Panc1 (cell line): Measurements from ENCODE around the gene FLYWCH1. TPM values are rescaled to one million over a fixed set of nuclear protein-coding genes. Genes with fewer than 3 reads are reported as not detected.

Experiments
- ATAC-seq: fragments of 200-7000 bp; cut with Tn5 transposase; 2 replicates; pipeline ENCODE4 v1.9.1; 2020; ENCODE audit warnings: mild to moderate bottlenecking, moderate library complexity
- BruUV-seq: library from RNA; stranded (reverse); fragments of 400-500 nt; replicated peaks from 2 replicates; lab custom pipeline; 2021; lab: Mats Ljungman, UMichigan
- CTCF ChIA-PET: fragments of 300-600 bp; sonication (Branson Sonifier 250); formaldehyde crosslinking; loops from one replicate; lab custom pipeline; 2022; ENCODE audit warnings: antibody characterized with exemption; lab: Charles Lee
- POLR2A ChIA-PET: fragments of 300-600 bp; sonication (Branson Sonifier 250); formaldehyde crosslinking; loops from one replicate; lab custom pipeline; 2022; ENCODE audit warnings: antibody characterized with exemption; lab: Charles Lee
- DNase-seq: peaks from one replicate; pipeline ENCODE4 v3.0.0-alpha.2; 2010; ENCODE audit warnings: low read depth, low spot score
- H3K27ac ChIP-seq: 2 replicates; pipeline ENCODE4 v1.5.1; 2011; ENCODE audit warnings: mild to moderate bottlenecking, low read length, inconsistent platforms
- H3K27me3 ChIP-seq: fragments of 200-500 bp; sonication (Bioruptor generic); 2 replicates; pipeline ENCODE4 v1.6.0; 2014; ENCODE audit warnings: low read length, inconsistent platforms; ENCODE audit not compliant: control insufficient read depth, insufficient read depth
- H3K36me3 ChIP-seq: fragments of 200-500 bp; sonication (Bioruptor generic); 2 replicates; pipeline ENCODE4 v1.5.1; 2014; ENCODE audit warnings: inconsistent platforms, mild to moderate bottlenecking, low read length, moderate library complexity; ENCODE audit not compliant: control insufficient read depth, insufficient read depth
- H3K4me1 ChIP-seq: 2 replicates; pipeline ENCODE4 v1.5.1; 2011; ENCODE audit warnings: inconsistent platforms, mild to moderate bottlenecking, low read length, moderate library complexity; ENCODE audit not compliant: control insufficient read depth, insufficient read depth
- H3K4me3 ChIP-seq, 2 experiments: 2 replicates each; pipeline ENCODE4 v1.5.1; 2011 to 2012; ENCODE audit warnings: low read depth in 2 of 2, low read length in 2 of 2, mild to moderate bottlenecking in 2 of 2, inconsistent platforms in 1 of 2, moderate library complexity in 1 of 2
- H3K9me3 ChIP-seq: fragments of 200-500 bp; sonication (Bioruptor generic); 2 replicates; pipeline ENCODE4 v1.5.1; 2014; ENCODE audit warnings: low read depth, mild to moderate bottlenecking, inconsistent platforms, low read length, moderate library complexity; ENCODE audit not compliant: control insufficient read depth, insufficient read depth
- CTCF ChIP-seq: fragments of 450-650 bp; IDR thresholded peaks from 2 replicates; pipeline ENCODE4 v1.5.1; 2017; ENCODE audit warnings: mild to moderate bottlenecking
- POLR2AphosphoS5 ChIP-seq: IDR thresholded peaks from 2 replicates; pipeline ENCODE4 v1.6.1; 2012; ENCODE audit warnings: mild to moderate bottlenecking, low read depth, low read length, moderate library complexity
- REST ChIP-seq, 2 experiments: IDR thresholded peaks; 2 replicates each; pipeline ENCODE4 v1.6.1; 2011 to 2012; ENCODE audit warnings: low read depth in 2 of 2, control low read depth in 1 of 2, low read length in 1 of 2, mild to moderate bottlenecking in 1 of 2, moderate library complexity in 1 of 2; ENCODE audit not compliant: insufficient read depth in 1 of 2
- SIN3A ChIP-seq: IDR thresholded peaks from 2 replicates; pipeline ENCODE4 v1.6.1; 2012; ENCODE audit warnings: low read depth, mild to moderate bottlenecking, low read length, moderate library complexity, borderline replicate concordance; ENCODE audit not compliant: insufficient read depth
- TCF7L2 ChIP-seq: IDR thresholded peaks from 2 replicates; pipeline ENCODE4 v1.6.1; 2011; ENCODE audit warnings: mild to moderate bottlenecking, low read depth, low read length, inconsistent platforms
- in situ Hi-C: cut with HindIII; loops from 2 replicates; pipeline ENCODE4 v1.10.0; 2016; ENCODE audit warnings: low sequenced_read_pairs, low pct_unique_long_range_greater_than_20kb
- intact Hi-C: fragments of 100-400 bp; cut with micrococcal nuclease; formaldehyde crosslinking; loops from one replicate; pipeline ENCODE4 v1.10.0; 2022; ENCODE audit not compliant: unreplicated experiment
- total RNA-seq: library from RNA; stranded (reverse); gene quantifications from one replicate; pipeline ENCODE4 v1.2.1, GENCODE V29; 2021; ENCODE audit not compliant: unreplicated experiment

Gene FLYWCH1
- total RNA-seq, 1 experiment from 2014 or later: 67.9 TPM

- H3K4me1 ChIP-seq: no peaks in the 10 kb centered on the region
- ATAC-seq: no peak
- TF ChIP-seq REST (IDR thresholded peaks at IDR 0.05; ENCODE audit: insufficient read depth in 1 of 2, low read depth in 2 of 2, low read length in 1 of 2) (no peak), SIN3A (no peak), CTCF (no peak), TCF7L2 (no peak), POLR2AphosphoS5 (no peak)
- DNase-seq: no peak
- H3K36me3 ChIP-seq: peaks cover 4% of the 10 kb centered on the region; the same call in 1 of the 2 replicates
- no TSS peak for BruUV-seq
- POLR2A ChIA-PET: interaction anchor here (0.5 kb wide), 1 partner anchor 7 kb away, joined by 3 read pairs; no protein-coding TSS in a partner anchor
- no peak overlapping the region for H3K27ac ChIP-seq
- in situ Hi-C loops: no loop called here
- no peak overlapping the region for H3K4me3 ChIP-seq
- H3K9me3 ChIP-seq: no peaks in the 10 kb centered on the region
- CTCF ChIA-PET: interaction anchor here (0.6 to 1.2 kb wide), 6 partner anchors 10 to 1177 kb away, joined by 3 to 10 read pairs (median 5); partner anchors contain the start of gene FLYWCH1
- H3K27me3 ChIP-seq: no peaks in the 10 kb centered on the region
- intact Hi-C loops: no loop called here
Observed at GRCh38 chr16:2925951-2926649, 14.4 kb downstream of the FLYWCH1 start.

GRCh38 chr16:2926650-2926999, 14.9 kb downstream of the FLYWCH1 start:
- peak; percentile 20 for ATAC-seq
- intact Hi-C loops: no loop called here
- Histone ChIP-seq H3K4me1 (no peaks in the 10 kb centered on the region), H3K36me3 (peaks cover 4% of the 10 kb centered on the region; the same call in 1 of the 2 replicates), H3K27ac (no peak overlapping the region), H3K9me3 (no peaks in the 10 kb centered on the region), H3K4me3 (peak overlapping the region in 1 of 2 experiments; percentile 37; a peak in 2 of 4 replicates), H3K27me3 (no peaks in the 10 kb centered on the region)
- TF ChIP-seq CTCF: no peak
- no peak for TF ChIP-seq POLR2AphosphoS5
- TF ChIP-seq SIN3A: no peak
- no peak for TF ChIP-seq TCF7L2
- in situ Hi-C loops: no loop called here
- POLR2A ChIA-PET: interaction anchor here (0.5 kb wide), 1 partner anchor 8 kb away, joined by 3 read pairs; no protein-coding TSS in a partner anchor
- no peak for DNase-seq
- BruUV-seq: no TSS peak
- CTCF ChIA-PET: interaction anchor here (0.6 to 1.2 kb wide), 6 partner anchors 10 to 1177 kb away, joined by 3 to 10 read pairs (median 5); partner anchors contain the start of gene FLYWCH1
